HepG2 (cell line): ENCODE measurements around the gene SMPD1. TPM values are rescaled to one million over a fixed set of nuclear protein-coding genes. Genes with fewer than 3 reads are reported as not detected.
A peak's percentile ranks its signal among the peaks of the same experiment; 100 is the strongest.

Experiments
- CENPBD1 ChIP-seq: sonication (generic); formaldehyde crosslinking; IDR thresholded peaks from 2 replicates; pipeline ENCODE4 v1.8.0; 2022; ENCODE audit warnings: missing genetic modification reagents, low read depth, mild to moderate bottlenecking, borderline replicate concordance
- FOXA1 ChIP-seq, 2 experiments: fragments of 450-650 bp in 1 of 2; sonication (generic) in 1 of 2; formaldehyde crosslinking in 1 of 2; IDR thresholded peaks; 2 replicates each; pipeline versions ENCODE4 v1.4.0 to v1.6.1; 2016 to 2020; ENCODE audit warnings: missing genetic modification reagents in 1 of 2
- GATAD1 ChIP-seq: IDR thresholded peaks from 2 replicates; pipeline ENCODE4 v1.6.1; 2016; ENCODE audit warnings: missing genetic modification reagents, missing compliant biosample characterization
- NR2F1 ChIP-seq, 2 experiments: fragments of 450-650 bp in 1 of 2; formaldehyde crosslinking in 1 of 2; IDR thresholded peaks; 2 replicates each; pipeline versions ENCODE4 v1.5.0 to v1.6.1; 2016 to 2020; ENCODE audit warnings: mild to moderate bottlenecking in 1 of 2, missing compliant biosample characterization in 1 of 2, missing genetic modification reagents in 1 of 2, moderate library complexity in 1 of 2
- NR2F2 ChIP-seq: IDR thresholded peaks from 2 replicates; pipeline ENCODE4 v1.6.1; 2012; ENCODE audit warnings: low read depth, inconsistent platforms, borderline replicate concordance
- PAXIP1 ChIP-seq: sonication (generic); formaldehyde crosslinking; conservative IDR thresholded peaks from 2 replicates; pipeline ENCODE4 v1.4.0; 2020; ENCODE audit warnings: mild to moderate bottlenecking, missing genetic modification reagents, moderate library complexity
- POLR2A ChIP-seq, 2 experiments: IDR thresholded peaks; 2 replicates each; pipeline ENCODE4 v1.6.1; 2011; ENCODE audit warnings: low read depth in 2 of 2, low read length in 2 of 2, mild to moderate bottlenecking in 1 of 2, moderate library complexity in 1 of 2; ENCODE audit not compliant: insufficient read depth in 1 of 2
- POLR2G ChIP-seq: fragments of 200-400 bp; formaldehyde crosslinking; IDR thresholded peaks from 2 replicates; pipeline ENCODE4 v1.6.1; 2018; ENCODE audit warnings: mild to moderate bottlenecking, low read depth, low read length, moderate library complexity
- SMAD1 ChIP-seq: sonication (generic); formaldehyde crosslinking; IDR thresholded peaks from 2 replicates; pipeline ENCODE4 v1.4.0; 2020; ENCODE audit warnings: missing genetic modification reagents, low read depth, mild to moderate bottlenecking, borderline replicate concordance
- SRSF1 ChIP-seq: fragments of 200-400 bp; formaldehyde crosslinking; optimal IDR thresholded peaks from 2 replicates; pipeline ENCODE3; 2017; ENCODE audit warnings: mild to moderate bottlenecking, low read depth, low read length, moderate library complexity
- ZBTB37 ChIP-seq: sonication (generic); formaldehyde crosslinking; IDR thresholded peaks from 2 replicates; pipeline ENCODE4 v1.4.0; 2020; ENCODE audit warnings: mild to moderate bottlenecking, missing genetic modification reagents
- ZC3H13 ChIP-seq: sonication (generic); formaldehyde crosslinking; IDR thresholded peaks from 2 replicates; pipeline ENCODE4 v1.8.1; 2023; ENCODE audit warnings: mild to moderate bottlenecking, missing genetic modification reagents, moderate library complexity
- ZGPAT ChIP-seq: IDR thresholded peaks from 2 replicates; pipeline ENCODE4 v1.6.1; 2016; ENCODE audit warnings: mild to moderate bottlenecking
- ZNF674 ChIP-seq: sonication (generic); formaldehyde crosslinking; IDR thresholded peaks from 2 replicates; pipeline ENCODE4 v1.5.0; 2020; ENCODE audit warnings: low read depth, mild to moderate bottlenecking, missing genetic modification reagents
- ZNF687 ChIP-seq: sonication (generic); formaldehyde crosslinking; IDR thresholded peaks from 2 replicates; pipeline ENCODE4 v1.5.1; 2020; ENCODE audit warnings: mild to moderate bottlenecking, missing genetic modification reagents, moderate library complexity
- ZNF883 ChIP-seq: sonication (generic); formaldehyde crosslinking; IDR thresholded peaks from 2 replicates; pipeline ENCODE4 v1.5.1; 2020; ENCODE audit warnings: mild to moderate bottlenecking, missing genetic modification reagents; ENCODE audit errors: not compliant biosample characterization
- ZSCAN12 ChIP-seq: sonication (generic); formaldehyde crosslinking; IDR thresholded peaks from 2 replicates; pipeline ENCODE4 v1.9.0; 2021; ENCODE audit warnings: mild to moderate bottlenecking, missing genetic modification reagents
- polyA plus RNA-seq, 8 experiments: library from polyadenylated mRNA; depleted of rRNA in 3 of 8; stranded (reverse) in 7 of 8; unstranded in 1 of 8; fragments of >200 nt; fragmentation: Illumina TruSeq in 4 of 8; extraction: Trizol in 4 of 8; gene quantifications; 2 replicates each; pipeline versions ENCODE4 v1.2.1 to v1.2.3, GENCODE V29; 2011 to 2016; ENCODE audit warnings: low read depth in 4 of 8, missing spikeins in 1 of 8, mixed read lengths in 1 of 8; ENCODE audit not compliant: insufficient read depth in 1 of 8
- total RNA-seq, 5 experiments: library from RNA; depleted of rRNA; stranded (reverse); fragments of >200 nt; fragmentation: Illumina TruSeq; extraction: Trizol; gene quantifications; 2 replicates each; pipeline ENCODE4 v1.2.3, GENCODE V29; 2016; ENCODE audit warnings: low read depth in 1 of 5

Gene SMPD1
- total and polyA plus RNA-seq, 2 of the 13 experiments (the other 11 are each of a cell fraction or from before 2014, with no cell fraction given) = 6.3 to 8.4 TPM

- TF ChIP-seq PAXIP1 (CRISPR knock-in tag) (peak; percentile 54), CENPBD1 (CRISPR knock-in tag) (no peak), GATAD1 (no peak), ZBTB37 (CRISPR knock-in tag) (no peak), SRSF1 (no peak), ZSCAN12 (CRISPR knock-in tag) (no peak), ZC3H13 (CRISPR knock-in tag) (no peak), NR2F2 (no peak), POLR2G (peak; percentile 63), ZNF883 (no peak), NR2F1 (CRISPR knock-in tag; IDR thresholded peaks at IDR 0.05) (peak; percentile 81 to 84), SMAD1 (CRISPR knock-in tag) (peak; percentile 52; the same call in 1 of the 2 replicates), FOXA1 (IDR thresholded peaks at IDR 0.05) (no peak), FOXA1 (CRISPR knock-in tag; IDR thresholded peaks at IDR 0.05) (no peak), ZNF674 (CRISPR knock-in tag) (no peak), POLR2A (IDR thresholded peaks at IDR 0.05; ENCODE audit: insufficient read depth in 1 of 2, low read depth in 2 of 2, low read length in 2 of 2) (peak in 1 of 2 experiments; percentile 37; a peak in 1 of 4 replicates), ZNF687 (CRISPR knock-in tag) (peak; percentile 87), ZGPAT (CRISPR knock-in tag) (peak; percentile 78; the same call in 1 of the 2 replicates)
Measured at GRCh38 chr11:6389905-6390717, at the start of gene SMPD1 (continued).
